Stimulated activated CD8-positive, alpha-beta memory T cell treated with anti-CD3 and anti-CD28 coated beads, Interleukin-15, amount 100 ng/mL, for 1 hour (primary cell): ENCODE measurements around the gene VAV2.
"Not testable (repeated sequence)": the region's sequence is repeated elsewhere in the genome, so short reads cannot be mapped to it uniquely, and the experiment has no call there.

Experiments used
- DNase-seq: peaks from one replicate; pipeline ENCODE4 v3.0.0-alpha.2; 2020; ENCODE audit warnings: low read depth

VAV2 gene

DNA sequence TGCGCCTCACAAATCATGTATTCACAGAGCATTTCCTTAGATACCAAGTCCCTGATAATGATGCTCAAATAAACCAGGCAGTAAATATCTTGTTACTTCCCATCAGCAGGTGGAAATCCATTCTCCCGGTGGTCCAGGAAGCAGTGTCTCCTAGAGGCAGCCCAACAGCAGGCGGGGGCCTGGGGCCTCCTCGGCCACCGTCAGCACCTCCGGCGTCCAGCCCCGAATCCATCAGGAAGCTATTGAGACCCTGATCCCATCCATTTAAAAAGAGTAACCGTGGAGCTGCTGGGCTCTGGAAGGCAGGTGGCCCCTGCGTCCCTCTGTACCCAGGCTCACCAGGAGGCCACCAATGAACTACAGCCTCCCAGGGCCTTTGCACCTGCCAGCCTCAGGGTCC, 54.0 kb downstream of the VAV2 start:
- DNase-seq, result no peak

DNA sequence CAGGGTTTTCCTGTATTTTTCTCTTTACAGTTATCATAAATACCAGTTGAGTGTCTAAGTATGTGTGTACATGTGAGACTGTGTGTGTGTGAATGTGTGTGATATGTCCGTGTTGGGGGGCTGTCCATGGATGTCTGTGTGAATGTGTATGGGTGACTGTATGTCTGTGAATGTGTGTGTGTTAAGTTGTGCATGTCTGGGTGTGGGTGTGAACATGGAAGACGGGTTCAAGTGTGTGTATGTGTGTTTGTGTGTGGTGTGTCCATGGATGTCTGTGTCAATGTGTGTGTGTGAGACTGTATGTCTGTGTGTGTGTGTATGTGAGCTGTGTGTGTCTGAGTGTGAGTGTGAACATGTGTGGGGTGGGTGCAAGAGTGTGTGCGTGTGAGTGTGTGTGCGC, 55.0 kb downstream of the VAV2 start:
- DNase-seq, result no peak

- DNase-seq, result no peak
These were observed 56.7 kb downstream of the VAV2 start for GRCh38 chr9:133935328-133936005.

DNA sequence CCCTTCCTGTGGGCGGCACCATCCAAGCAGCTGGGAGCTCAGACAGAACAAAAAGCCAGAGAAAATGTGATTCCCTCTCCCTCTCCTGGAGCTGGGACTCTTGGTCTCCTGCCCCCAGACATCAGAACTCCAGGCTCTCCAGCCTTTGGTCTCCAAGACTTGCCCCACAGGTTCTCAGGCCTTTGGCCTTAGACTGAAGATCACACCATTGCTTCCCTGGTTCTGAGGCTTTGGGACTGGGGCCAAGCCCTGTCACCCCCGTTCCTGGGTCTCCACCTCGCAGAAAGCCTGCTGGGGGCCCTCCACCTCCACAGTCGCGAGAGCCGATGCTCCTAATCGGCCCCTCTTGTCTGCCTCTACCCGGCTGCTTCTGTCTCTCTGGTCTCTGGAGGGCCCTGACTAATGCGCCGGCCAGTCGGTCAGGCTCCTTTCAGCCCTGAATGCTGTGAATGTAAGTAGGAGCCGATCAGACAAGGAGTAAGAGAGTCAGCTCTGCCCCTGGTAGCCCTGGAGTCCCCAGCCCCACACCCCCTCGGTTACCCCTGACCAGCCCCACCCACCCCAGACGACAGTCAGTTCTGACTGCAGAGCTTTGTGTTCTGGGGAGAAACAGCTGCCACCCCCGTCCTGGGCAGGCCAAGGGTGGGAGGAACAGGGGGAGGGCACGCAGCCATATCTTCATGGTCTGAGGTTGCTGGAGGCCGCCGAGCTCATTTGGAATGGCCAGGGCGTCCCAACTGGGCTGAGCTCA, 57.5 kb downstream of the VAV2 start:
- DNase-seq, result no peak

DNA sequence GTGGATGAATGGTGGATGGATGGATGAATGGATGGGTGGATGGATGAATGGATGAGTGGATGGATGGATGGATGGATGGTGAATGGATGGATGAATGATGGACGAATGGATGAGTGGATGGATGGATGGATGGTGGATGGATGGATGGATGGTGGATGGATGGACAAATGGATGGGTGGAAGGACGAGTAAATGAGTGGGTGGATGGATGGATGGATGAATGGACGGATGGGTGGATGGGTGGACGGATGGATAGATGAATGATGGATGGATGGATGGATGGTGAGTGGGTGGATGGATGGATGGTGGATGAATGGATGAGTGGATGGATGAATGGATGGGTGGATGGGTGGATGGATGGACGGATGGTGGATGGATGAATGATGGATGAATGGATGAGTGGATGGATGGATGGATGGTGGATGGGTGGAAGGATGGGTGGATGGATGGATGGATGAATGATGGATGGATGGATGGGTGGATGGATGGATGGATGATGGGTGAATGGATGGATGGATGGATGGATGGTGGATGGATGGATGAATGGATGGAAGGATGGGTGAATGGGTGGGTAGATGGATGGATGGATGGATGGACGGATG, 58.6 kb downstream of the VAV2 start:
- DNase-seq, result no peak

GRCh38 chr9:133932633-133933032, 59.5 kb downstream of the VAV2 start:
- no peak for DNase-seq

GRCh38 chr9:133932181-133932580, 59.9 kb downstream of the VAV2 start:
- DNase-seq, result no peak

- no peak for DNase-seq
These were observed 61.2 kb downstream of the VAV2 start for GRCh38 chr9:133930682-133931485.

GRCh38 chr9:133930046-133930681, 62.0 kb downstream of the VAV2 start:
- DNase-seq, result no peak

- no peak for DNase-seq
These were observed 62.5 kb downstream of the VAV2 start for GRCh38 chr9:133929599-133929998.

DNA sequence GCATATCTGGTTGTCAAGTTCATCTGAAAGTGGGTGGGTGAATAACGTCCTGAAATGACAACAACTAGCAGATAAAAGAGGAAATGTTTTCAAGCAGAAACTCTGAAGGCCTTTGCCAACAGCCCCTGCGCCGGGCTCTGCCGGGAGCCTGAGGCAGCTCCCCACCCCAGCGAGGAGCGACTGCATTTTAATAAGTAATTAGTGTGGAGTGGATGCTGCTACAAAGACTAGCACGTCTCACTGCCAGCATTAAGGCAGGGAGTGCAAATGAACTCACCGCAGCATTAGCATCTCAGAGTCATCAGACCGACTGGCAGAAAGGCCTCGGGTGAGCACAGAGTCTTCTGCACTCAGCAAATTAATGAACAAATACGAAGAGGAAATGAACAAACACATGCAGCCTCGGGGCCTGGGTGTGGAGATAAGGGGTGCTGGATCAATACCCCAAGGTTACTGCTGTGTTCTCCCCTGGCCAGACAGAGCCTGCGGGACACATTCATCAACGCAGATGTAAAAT, 63.8 kb downstream of the VAV2 start:
- no peak for DNase-seq

- no peak for DNase-seq
These were observed 65.1 kb downstream of the VAV2 start for GRCh38 chr9:133927041-133927440.

DNA sequence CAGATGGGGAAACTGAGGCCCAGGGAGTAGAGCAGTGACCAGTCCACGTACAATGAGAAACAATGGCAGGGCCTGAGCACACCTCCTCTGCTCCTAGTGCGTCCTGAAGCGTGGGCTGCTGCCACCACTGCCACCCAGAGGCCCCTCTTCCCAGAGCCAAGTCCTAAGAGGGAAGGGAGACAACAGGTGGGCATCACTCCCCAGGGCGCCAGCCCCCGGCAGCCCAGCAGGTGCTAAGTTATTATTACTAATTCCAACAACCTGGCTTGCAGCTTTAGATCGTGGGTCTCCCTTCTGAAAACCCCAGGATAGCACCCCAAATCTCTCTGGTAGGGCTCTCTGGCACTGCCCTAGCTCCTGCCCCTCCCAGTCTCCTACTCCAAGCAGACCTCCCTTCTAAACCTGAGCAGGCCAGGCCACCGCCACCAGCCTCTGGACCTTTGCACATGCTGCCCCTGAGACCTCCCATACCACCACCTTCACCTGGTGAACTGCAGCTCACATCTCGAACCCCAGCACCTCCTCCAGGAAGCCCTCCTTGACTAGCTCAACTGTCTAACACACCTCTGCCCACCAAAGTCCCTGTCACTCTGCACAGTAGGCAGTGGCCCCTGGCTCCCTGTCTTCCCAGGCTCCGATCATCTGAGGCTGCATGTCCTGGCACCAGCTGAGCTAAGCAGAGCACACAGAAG, 65.8 kb downstream of the VAV2 start:
- no peak for DNase-seq

DNA sequence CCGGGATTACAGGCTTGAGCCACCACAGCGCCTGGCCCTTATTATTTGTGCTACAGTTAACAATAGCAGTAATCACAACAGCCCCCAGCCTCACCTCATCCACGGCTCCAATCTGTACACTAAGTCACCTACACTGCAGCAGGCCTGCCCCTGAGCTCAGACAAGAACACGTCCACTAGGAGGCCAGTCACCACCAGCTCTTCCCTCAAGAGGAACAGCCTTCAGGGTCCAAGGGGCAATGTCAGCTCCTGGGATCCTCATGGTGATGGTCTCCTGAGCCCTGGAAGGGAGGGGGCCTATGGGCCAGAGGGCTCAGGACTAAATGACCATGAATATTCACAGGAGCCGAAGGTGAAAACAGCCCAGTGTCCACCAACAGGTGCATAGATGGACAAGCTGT, 67.7 kb downstream of the VAV2 start:
- no peak for DNase-seq

- DNase-seq, result not testable (repeated sequence)
These were observed 68.5 kb downstream of the VAV2 start for GRCh38 chr9:133923608-133924007.

DNA sequence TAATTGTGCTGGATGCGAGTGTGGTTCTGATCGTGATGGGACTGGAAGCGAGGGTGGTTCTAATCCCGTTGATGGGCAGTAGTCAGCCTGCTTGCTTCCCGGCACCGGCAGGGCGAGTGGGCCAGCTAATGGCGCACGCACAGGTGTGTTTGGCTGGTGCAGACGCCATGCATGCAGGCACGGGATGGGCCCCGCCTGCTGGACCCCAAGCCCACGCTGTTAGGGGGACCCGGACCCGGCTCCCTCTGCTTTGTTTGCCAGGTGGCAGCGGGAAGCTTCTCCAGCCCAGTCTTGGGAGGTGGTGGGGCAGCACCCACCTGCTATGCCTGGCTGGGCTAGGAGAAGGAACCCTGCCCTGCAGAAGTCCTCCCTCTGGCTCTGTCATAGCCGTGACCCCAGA, 70.3 kb downstream of the VAV2 start:
- no peak for DNase-seq

DNA sequence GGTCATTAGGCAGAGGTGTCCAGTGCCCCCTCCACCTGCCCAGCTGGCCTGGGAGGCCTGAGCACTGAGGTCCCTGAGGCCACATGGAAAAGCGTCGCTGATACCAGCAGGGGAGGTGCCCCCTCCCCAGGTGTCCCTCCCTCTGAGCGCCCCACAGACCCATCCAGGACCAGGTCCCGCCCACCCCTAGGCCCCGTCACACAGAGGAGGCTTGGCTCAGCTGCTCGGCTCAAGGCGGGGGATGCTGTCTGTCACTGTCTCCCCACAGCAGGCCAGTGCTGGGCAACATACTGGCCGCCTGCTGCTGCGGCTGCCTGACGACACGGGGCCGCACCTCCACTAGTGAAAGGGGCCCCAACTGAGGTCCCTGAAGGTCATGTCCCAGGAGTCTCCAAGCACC, 71.7 kb downstream of the VAV2 start:
- no peak for DNase-seq

GRCh38 chr9:133919253-133920115, 72.6 kb downstream of the VAV2 start:
- no peak for DNase-seq

DNA sequence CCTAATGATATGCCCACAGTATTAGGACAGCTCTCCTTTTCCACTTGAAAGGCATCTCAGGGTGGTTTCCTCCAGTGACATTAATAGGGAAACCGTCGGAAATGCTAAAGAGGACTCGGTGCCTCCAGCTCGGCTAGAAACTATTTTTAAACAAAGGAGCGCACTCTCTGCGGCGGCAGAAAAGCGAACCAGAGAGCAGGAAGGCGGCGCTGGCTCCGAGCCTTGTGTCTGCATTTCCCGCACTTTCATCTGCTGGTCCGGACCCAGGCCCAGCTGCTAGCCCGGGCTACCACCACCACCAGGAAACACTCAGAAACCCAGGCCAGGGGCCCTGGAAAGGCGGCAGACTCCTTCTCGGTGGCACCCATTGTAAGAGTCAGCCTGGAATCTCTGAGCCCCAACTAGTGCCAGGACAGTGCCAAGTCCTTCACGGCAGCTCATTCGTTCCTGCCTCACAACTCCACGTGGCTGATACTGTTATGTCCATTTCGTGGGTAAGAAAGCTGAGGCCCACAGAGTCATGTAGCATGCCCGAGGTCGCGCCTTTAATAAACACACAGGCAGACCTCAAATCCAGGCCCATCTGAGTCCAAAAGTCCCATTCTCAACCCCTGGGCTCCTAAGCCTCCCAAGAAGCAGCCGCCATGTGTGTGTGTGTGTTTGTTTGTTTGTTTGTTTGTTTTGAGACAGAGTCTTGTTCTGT, 73.9 kb downstream of the VAV2 start:
- DNase-seq, result no peak

GRCh38 chr9:133917375-133917774, 74.7 kb downstream of the VAV2 start:
- DNase-seq, result no peak
